ENCODE data around the gene NKRF.
"Not testable (repeated sequence)": the region's sequence is repeated elsewhere in the genome, so short reads cannot be mapped to it uniquely, and the experiment has no call there.

NKRF gene

DNA sequence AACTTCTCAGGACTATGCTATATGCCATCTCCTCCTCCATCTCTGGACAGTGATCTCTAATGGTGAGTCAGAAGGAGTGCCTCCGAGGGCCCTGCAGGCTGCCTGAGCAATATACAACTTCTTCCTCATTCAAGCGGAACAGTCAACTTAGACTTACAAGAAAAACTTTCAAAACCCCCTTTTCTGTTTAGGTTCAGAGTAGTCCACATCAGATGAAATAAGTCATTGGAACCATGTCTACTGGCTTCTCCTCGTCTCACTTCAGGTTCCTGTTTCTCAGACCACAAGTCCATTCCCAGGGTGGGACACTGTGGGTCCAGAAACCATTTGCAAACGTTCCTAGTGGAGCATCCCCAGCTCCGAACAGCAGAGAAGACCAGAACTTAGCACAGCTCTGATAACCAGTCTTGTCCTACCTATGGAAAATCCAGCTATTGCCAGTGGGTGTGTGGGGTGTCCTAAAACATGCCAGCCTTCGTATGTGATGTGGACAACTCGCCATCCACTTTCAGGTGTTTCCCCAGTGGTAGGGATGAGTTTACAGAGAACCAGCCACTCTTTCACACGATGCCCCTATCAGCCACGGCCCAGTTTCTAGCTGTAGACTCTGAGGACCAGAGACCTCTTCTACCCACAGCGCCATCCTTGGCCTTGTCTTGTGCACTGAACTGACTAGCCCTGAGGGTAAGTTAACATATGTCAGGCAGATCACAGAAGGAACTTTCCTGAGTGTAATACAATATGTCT is 32.7 kb upstream of the NKRF start:
- H3K27me3 ChIP-seq (ENCODE audit: low read length) = no peaks in the 10 kb centered on the region
- no peaks in the 10 kb centered on the region for H3K9me2 ChIP-seq (replicated peaks; ENCODE audit: insufficient read depth, low read length)
- no peak overlapping the region for H3K4me2 ChIP-seq (ENCODE audit: low read depth, low read length, poor library complexity, severe bottlenecking)
- H3K4me3 ChIP-seq (ENCODE audit: insufficient read depth, low read length, poor library complexity, severe bottlenecking) = no peak overlapping the region
- peak overlapping the region; percentile 24; the same call in 1 of the 2 replicates for H3K27ac ChIP-seq (ENCODE audit: low read depth, low read length)
- H3K36me3 ChIP-seq (ENCODE audit: low read length) = peaks cover 3% of the 10 kb centered on the region; the same call in 1 of the 2 replicates
- H3K79me2 ChIP-seq (ENCODE audit: insufficient read depth, low read length) = no peaks in the 10 kb centered on the region
- H3K9me3 ChIP-seq (ENCODE audit: insufficient read depth, low read length) = no peaks in the 10 kb centered on the region
- no peak for TF ChIP-seq CTCF (IDR thresholded peaks at IDR 0.05; ENCODE audit: insufficient read depth, low read length, poor library complexity, severe bottlenecking)
- TF ChIP-seq EZH2phosphoT487 (conservative IDR thresholded peaks at IDR 0.05; ENCODE audit: low read length) = no peak
- H4K20me1 ChIP-seq (ENCODE audit: low read depth, low read length) = no peaks in the 10 kb centered on the region
- H3F3A ChIP-seq (ENCODE audit: insufficient read depth) = 0 out of 2 replicates have a peak, but pooled peaks cover 6% of the 10 kb centered on the region
- no peak overlapping the region for H2AFZ ChIP-seq (ENCODE audit: low read depth, low read length, severe bottlenecking)
- no peak overlapping the region for H3K9ac ChIP-seq (ENCODE audit: low read length)

DNA sequence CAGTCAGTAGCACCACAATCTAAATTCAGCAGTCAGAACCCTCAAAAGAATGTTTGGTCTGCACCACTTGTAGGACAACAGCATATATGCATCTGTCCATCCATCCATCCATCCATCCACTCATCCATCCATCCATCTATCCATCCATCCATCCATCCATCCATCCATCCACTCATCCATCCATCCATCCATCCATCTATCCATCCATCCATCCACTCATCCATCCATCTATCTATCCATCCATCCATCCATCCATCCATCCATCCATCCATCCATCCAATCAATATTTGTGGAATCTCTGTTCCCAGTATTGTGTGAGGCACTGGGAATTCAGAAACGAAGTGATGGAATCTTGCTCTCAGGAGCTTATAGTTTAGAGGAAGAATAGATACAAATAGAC is 31.2 kb upstream of the NKRF start:
- H3K36me3 ChIP-seq (ENCODE audit: low read length); H3K4me3 ChIP-seq (ENCODE audit: insufficient read depth, low read length, poor library complexity, severe bottlenecking); H2AFZ ChIP-seq (ENCODE audit: low read depth, low read length, severe bottlenecking); H3K9me2 ChIP-seq (replicated peaks; ENCODE audit: insufficient read depth, low read length); H3K9ac ChIP-seq (ENCODE audit: low read length); H3K27me3 ChIP-seq (ENCODE audit: low read length); H3K4me2 ChIP-seq (ENCODE audit: low read depth, low read length, poor library complexity, severe bottlenecking); H3K9me3 ChIP-seq (ENCODE audit: insufficient read depth, low read length); H3F3A ChIP-seq (ENCODE audit: insufficient read depth); H3K79me2 ChIP-seq (ENCODE audit: insufficient read depth, low read length); H4K20me1 ChIP-seq (ENCODE audit: low read depth, low read length): not testable (repeated sequence)
- H3K27ac ChIP-seq (ENCODE audit: low read depth, low read length) = peak overlapping the region; percentile 78; the same call in 1 of the 2 replicates

GRCh38 chrX:119636419-119636818 is 30.2 kb upstream of the NKRF start:
- Histone ChIP-seq H3K9me2 (replicated peaks; ENCODE audit: insufficient read depth, low read length) (no peaks in the 10 kb centered on the region), H2AFZ (ENCODE audit: low read depth, low read length, severe bottlenecking) (no peak overlapping the region), H3K9ac (ENCODE audit: low read length) (peak overlapping the region; percentile 17; the same call in 1 of the 2 replicates), H3K4me3 (ENCODE audit: insufficient read depth, low read length, poor library complexity, severe bottlenecking) (no peak overlapping the region), H3K9me3 (ENCODE audit: insufficient read depth, low read length) (no peaks in the 10 kb centered on the region), H3F3A (ENCODE audit: insufficient read depth) (0 out of 2 replicates have a peak, but pooled peaks cover 6% of the 10 kb centered on the region), H3K4me2 (ENCODE audit: low read depth, low read length, poor library complexity, severe bottlenecking) (peak overlapping the region; percentile 16), H3K27ac (ENCODE audit: low read depth, low read length) (peak overlapping the region; percentile 78), H3K36me3 (ENCODE audit: low read length) (peaks cover 3% of the 10 kb centered on the region; the same call in 1 of the 2 replicates), H3K79me2 (ENCODE audit: insufficient read depth, low read length) (no peaks in the 10 kb centered on the region), H4K20me1 (ENCODE audit: low read depth, low read length) (no peaks in the 10 kb centered on the region), H3K27me3 (ENCODE audit: low read length) (no peaks in the 10 kb centered on the region)
- no peak for TF ChIP-seq CTCF (IDR thresholded peaks at IDR 0.05; ENCODE audit: insufficient read depth, low read length, poor library complexity, severe bottlenecking)
- no peak for TF ChIP-seq EZH2phosphoT487 (conservative IDR thresholded peaks at IDR 0.05; ENCODE audit: low read length)

GRCh38 chrX:119635799-119636198 is 29.6 kb upstream of the NKRF start:
- H3K4me2 ChIP-seq (ENCODE audit: low read depth, low read length, poor library complexity, severe bottlenecking) = peak overlapping the region; percentile 16
- H3K27ac ChIP-seq (ENCODE audit: low read depth, low read length) = peak overlapping the region; percentile 78
- H3K9me3 ChIP-seq (ENCODE audit: insufficient read depth, low read length) = no peaks in the 10 kb centered on the region
- no peaks in the 10 kb centered on the region for H4K20me1 ChIP-seq (ENCODE audit: low read depth, low read length)
- no peaks in the 10 kb centered on the region for H3K9me2 ChIP-seq (replicated peaks; ENCODE audit: insufficient read depth, low read length)
- H3K27me3 ChIP-seq (ENCODE audit: low read length) = no peaks in the 10 kb centered on the region
- peak overlapping the region; percentile 17; the same call in 1 of the 2 replicates for H3K9ac ChIP-seq (ENCODE audit: low read length)
- H2AFZ ChIP-seq (ENCODE audit: low read depth, low read length, severe bottlenecking) = no peak overlapping the region
- H3K4me3 ChIP-seq (ENCODE audit: insufficient read depth, low read length, poor library complexity, severe bottlenecking) = no peak overlapping the region
- no peak for TF ChIP-seq EZH2phosphoT487 (conservative IDR thresholded peaks at IDR 0.05; ENCODE audit: low read length)
- TF ChIP-seq CTCF (IDR thresholded peaks at IDR 0.05; ENCODE audit: insufficient read depth, low read length, poor library complexity, severe bottlenecking) = no peak
- H3K79me2 ChIP-seq (ENCODE audit: insufficient read depth, low read length) = no peaks in the 10 kb centered on the region
- H3K36me3 ChIP-seq (ENCODE audit: low read length) = peaks cover 3% of the 10 kb centered on the region; the same call in 1 of the 2 replicates
- 0 out of 2 replicates have a peak, but pooled peaks cover 6% of the 10 kb centered on the region for H3F3A ChIP-seq (ENCODE audit: insufficient read depth)
